Measurements from ENCODE around the gene FOLR3.
"Not testable (repeated sequence)": the region's sequence is repeated elsewhere in the genome, so short reads cannot be mapped to it uniquely, and the experiment has no call there.

FOLR3 gene

DNA sequence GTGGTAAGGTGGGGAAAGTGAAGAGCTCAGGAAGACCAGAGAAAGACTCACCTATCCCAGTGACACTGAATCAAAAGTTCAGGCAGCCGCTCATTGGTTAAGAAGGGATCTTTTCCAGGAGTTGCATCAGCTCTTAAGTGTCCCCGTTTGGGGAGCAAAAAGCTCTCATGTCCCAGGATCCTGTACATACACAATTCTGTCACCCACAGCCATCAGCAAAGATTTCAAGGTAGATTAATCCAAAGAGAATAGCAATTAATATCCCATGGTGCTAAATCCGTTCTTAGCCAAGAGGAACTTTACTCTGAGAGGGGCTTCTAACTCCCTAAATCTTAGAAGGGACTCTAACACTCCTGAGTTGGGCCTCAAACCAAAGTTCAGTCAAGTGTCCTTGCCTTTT lies 19.3 kb downstream of the FOLR3 start:
- TF ChIP-seq PAX5 (IDR thresholded peaks at IDR 0.05; ENCODE audit: insufficient read depth, low read length, severe bottlenecking) (no peak), POLR2A (IDR thresholded peaks at IDR 0.05; ENCODE audit: low read depth, low read length) (no peak)
- DNase-seq (ENCODE audit: insufficient read length, low spot score): no peak
- FAIRE-seq: no peak

DNA sequence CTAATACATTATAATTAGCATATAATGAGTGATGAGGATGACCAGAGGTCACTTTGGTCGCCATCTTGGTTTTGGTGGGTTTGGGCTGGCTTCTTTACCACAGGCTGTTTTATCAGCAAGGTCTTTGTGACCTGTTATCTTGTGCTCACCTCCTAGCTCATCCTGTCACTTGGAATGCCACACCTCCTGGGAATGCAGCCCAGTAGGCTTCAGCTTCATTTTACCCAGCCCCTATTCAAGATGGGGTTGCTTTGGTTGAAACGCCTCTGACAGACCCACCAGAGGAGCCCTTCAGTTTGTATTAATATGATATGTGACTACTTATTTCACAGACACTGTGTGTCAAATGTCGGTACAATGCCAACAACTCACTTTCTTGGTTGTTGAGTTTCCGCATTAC lies 20.2 kb downstream of the FOLR3 start:
- FAIRE-seq (no peak), DNase-seq (ENCODE audit: insufficient read length, low spot score) (no peak)
- TF ChIP-seq POLR2AphosphoS5 (IDR thresholded peaks at IDR 0.05; ENCODE audit: low read depth, low read length): no peak
- no peak for TF ChIP-seq TAF1 (IDR thresholded peaks at IDR 0.05; ENCODE audit: low read depth, low read length)
- TF ChIP-seq POU2F2 (IDR thresholded peaks at IDR 0.05; ENCODE audit: low read depth, low read length): no peak
- TF ChIP-seq PAX5 (IDR thresholded peaks at IDR 0.05; ENCODE audit: insufficient read depth, low read length, severe bottlenecking): no peak
- no peak for TF ChIP-seq SPI1 (IDR thresholded peaks at IDR 0.05; ENCODE audit: low read depth, low read length)
- TF ChIP-seq POLR2A (IDR thresholded peaks at IDR 0.05; ENCODE audit: low read depth, low read length): no peak

GRCh38 chr11:72157131-72157530 lies 21.6 kb downstream of the FOLR3 start:
- DNase-seq (ENCODE audit: insufficient read length, low spot score) (no peak), FAIRE-seq (no peak)
- no peak for TF ChIP-seq SPI1 (IDR thresholded peaks at IDR 0.05; ENCODE audit: low read depth, low read length)
- no peak for TF ChIP-seq POU2F2 (IDR thresholded peaks at IDR 0.05; ENCODE audit: low read depth, low read length)
- no peak for TF ChIP-seq POLR2A (IDR thresholded peaks at IDR 0.05; ENCODE audit: low read depth, low read length)
- no peak for TF ChIP-seq TAF1 (IDR thresholded peaks at IDR 0.05; ENCODE audit: low read depth, low read length)
- TF ChIP-seq PAX5 (IDR thresholded peaks at IDR 0.05; ENCODE audit: insufficient read depth, low read length, severe bottlenecking): no peak
- TF ChIP-seq POLR2AphosphoS5 (IDR thresholded peaks at IDR 0.05; ENCODE audit: low read depth, low read length): no peak

DNA sequence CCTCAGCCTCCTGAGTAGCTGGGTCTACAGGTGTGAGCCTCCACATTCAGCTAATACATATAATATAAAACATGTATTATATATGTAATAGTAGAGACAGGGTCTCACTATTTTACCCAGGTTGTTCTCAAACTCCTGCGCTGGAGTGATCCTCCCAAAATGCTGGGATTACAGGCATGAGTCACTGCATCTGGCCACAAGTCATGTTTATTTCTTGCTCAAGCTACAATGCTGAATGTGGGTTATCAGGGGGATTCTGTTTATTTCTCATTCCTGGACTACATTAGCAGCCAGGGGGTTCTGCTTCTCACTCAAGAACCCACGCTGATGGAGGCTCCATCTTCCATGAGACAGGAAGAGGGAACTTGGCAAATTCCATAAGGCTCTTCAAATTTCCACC lies 24.8 kb downstream of the FOLR3 start:
- FAIRE-seq (no peak), DNase-seq (ENCODE audit: insufficient read length, low spot score) (no peak)
- no peak for TF ChIP-seq TAF1 (IDR thresholded peaks at IDR 0.05; ENCODE audit: low read depth, low read length)
- TF ChIP-seq SPI1 (IDR thresholded peaks at IDR 0.05; ENCODE audit: low read depth, low read length): no peak

- TF ChIP-seq POU2F2 (IDR thresholded peaks at IDR 0.05; ENCODE audit: low read depth, low read length): no peak
- TF ChIP-seq SPI1 (IDR thresholded peaks at IDR 0.05; ENCODE audit: low read depth, low read length): no peak
- no peak for TF ChIP-seq TAF1 (IDR thresholded peaks at IDR 0.05; ENCODE audit: low read depth, low read length)
- no peak for TF ChIP-seq POLR2A (IDR thresholded peaks at IDR 0.05; ENCODE audit: low read depth, low read length)
- no peak for TF ChIP-seq POLR2AphosphoS5 (IDR thresholded peaks at IDR 0.05; ENCODE audit: low read depth, low read length)
- no peak for TF ChIP-seq PAX5 (IDR thresholded peaks at IDR 0.05; ENCODE audit: insufficient read depth, low read length, severe bottlenecking)
- no peak for FAIRE-seq
- no peak for DNase-seq (ENCODE audit: insufficient read length, low spot score)
These were observed 27.5 kb downstream of the FOLR3 start for GRCh38 chr11:72162891-72163492.

- not testable (repeated sequence) for DNase-seq (ENCODE audit: insufficient read length, low spot score); FAIRE-seq
These were observed 28.7 kb downstream of the FOLR3 start for GRCh38 chr11:72164187-72164586.

GRCh38 chr11:72169046-72169555 lies 33.6 kb downstream of the FOLR3 start:
- not testable (repeated sequence) for FAIRE-seq; DNase-seq (ENCODE audit: insufficient read length, low spot score)

GRCh38 chr11:72169754-72170153 lies 34.2 kb downstream of the FOLR3 start:
- not testable (repeated sequence) for DNase-seq (ENCODE audit: insufficient read length, low spot score); FAIRE-seq

DNA sequence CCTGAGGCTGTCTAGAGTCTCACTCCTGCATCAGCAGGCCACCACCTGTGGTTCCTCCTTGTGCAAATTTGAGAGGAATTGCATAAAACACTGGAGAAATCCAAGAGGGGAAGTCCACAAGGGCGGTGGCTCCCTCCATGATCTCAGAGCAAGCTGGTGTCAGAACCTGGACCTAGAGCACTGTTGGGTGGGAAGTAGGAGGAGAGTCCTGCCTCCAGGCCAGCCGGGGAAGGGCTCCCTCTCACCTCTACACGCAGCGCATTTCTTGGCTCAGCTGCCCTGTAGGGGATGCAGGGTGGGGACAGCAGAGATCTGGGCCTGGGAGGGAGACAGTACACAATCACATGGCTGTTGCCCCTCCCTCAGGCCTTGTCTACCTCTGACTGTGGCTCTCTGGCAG lies 36.5 kb downstream of the FOLR3 start:
- FAIRE-seq; DNase-seq (ENCODE audit: insufficient read length, low spot score): not testable (repeated sequence)

DNA sequence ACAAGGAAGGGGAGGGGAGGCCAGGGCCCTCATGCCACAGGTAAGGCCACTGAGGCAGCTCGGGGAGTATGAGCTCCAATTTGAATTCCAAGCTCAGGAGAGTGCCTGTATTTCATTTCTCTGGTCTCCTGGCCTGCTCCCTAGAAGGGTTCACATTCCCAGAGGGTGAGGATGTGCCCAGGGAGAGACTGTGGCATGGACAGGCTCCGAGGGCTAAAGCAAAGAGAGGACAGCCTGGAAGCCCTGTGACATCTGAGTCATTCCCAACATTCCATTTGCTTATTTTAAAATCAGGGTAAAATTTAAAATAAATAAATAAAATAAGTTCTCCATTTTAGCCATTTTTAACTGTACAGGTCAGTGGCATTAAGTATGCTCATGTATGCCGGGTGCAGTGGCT lies 37.8 kb downstream of the FOLR3 start:
- DNase-seq (ENCODE audit: insufficient read length, low spot score) (no peak), FAIRE-seq (no peak)

GRCh38 chr11:72174302-72175070 lies 39.0 kb downstream of the FOLR3 start:
- FAIRE-seq: no peak
- TF ChIP-seq POLR2AphosphoS5 (IDR thresholded peaks at IDR 0.05; ENCODE audit: low read depth, low read length) (no peak), POU2F2 (IDR thresholded peaks at IDR 0.05; ENCODE audit: low read depth, low read length) (no peak), TAF1 (IDR thresholded peaks at IDR 0.05; ENCODE audit: low read depth, low read length) (no peak), SPI1 (IDR thresholded peaks at IDR 0.05; ENCODE audit: low read depth, low read length) (no peak), POLR2A (IDR thresholded peaks at IDR 0.05; ENCODE audit: low read depth, low read length) (no peak), PAX5 (IDR thresholded peaks at IDR 0.05; ENCODE audit: insufficient read depth, low read length, severe bottlenecking) (no peak)
- no peak for DNase-seq (ENCODE audit: insufficient read length, low spot score)

More for the DNA sequence above, 37.8 kb downstream of the FOLR3 start:
- TF ChIP-seq TAF1 (IDR thresholded peaks at IDR 0.05; ENCODE audit: low read depth, low read length) (no peak), POU2F2 (IDR thresholded peaks at IDR 0.05; ENCODE audit: low read depth, low read length) (no peak), SPI1 (IDR thresholded peaks at IDR 0.05; ENCODE audit: low read depth, low read length) (no peak), PAX5 (IDR thresholded peaks at IDR 0.05; ENCODE audit: insufficient read depth, low read length, severe bottlenecking) (no peak), POLR2A (IDR thresholded peaks at IDR 0.05; ENCODE audit: low read depth, low read length) (no peak), POLR2AphosphoS5 (IDR thresholded peaks at IDR 0.05; ENCODE audit: low read depth, low read length) (no peak)

Data from GM12891 (cell line).